ENCODE measurements around the gene ADAM17. TPM values are rescaled to one million over a fixed set of nuclear protein-coding genes. Genes with fewer than 3 reads are reported as not detected.
"Not testable (repeated sequence)": the region's sequence is repeated elsewhere in the genome, so short reads cannot be mapped to it uniquely, and the experiment has no call there.

The ADAM17 gene
- polyA plus RNA-seq, result 1 to 10 TPM; 8.1 to 9.8 TPM

DNA sequence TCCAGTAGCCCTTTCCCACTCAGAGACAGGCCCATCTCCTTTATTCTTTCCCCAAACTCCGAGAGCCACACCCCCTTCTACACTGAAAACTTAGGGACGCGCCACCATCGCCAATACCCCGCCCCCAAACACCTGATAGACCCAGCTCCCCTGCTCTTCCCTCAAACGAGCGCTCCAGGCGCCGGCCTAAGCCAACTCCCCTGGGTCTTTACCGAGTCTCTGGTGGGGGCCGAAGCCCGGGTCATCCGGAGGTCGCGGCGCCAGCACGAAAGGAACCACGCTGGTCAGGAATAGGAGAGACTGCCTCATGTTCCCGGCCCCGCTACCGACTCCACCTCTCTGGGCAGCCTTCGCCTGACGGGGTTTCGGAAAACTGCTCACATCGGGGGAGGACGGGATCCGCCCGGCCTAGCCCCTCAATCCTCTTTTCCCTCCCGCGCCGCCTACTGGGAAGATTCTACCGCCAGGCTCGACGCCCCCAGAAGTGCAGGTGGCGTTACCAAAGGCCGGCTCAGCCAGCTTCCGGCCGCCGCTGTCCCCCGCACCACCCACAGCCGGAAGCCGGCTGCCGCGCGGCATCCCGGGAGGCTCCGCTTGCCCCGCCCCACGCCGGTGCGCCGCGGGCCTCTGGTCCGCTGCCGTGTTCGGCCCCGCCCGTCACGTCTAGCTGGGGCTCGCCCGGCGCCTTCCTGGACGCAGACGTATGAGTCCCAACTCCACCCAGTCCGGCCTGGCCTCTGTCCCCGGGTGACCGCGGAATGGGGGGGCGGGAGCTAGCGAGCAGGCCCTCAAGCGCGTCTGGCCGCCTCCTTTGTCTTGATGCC is at the start of gene ADAM17:
ADAM17 (minus strand) TSS at position 534 of the 824 bp plus-strand sequence; CDS start at position 309, 225 bp downstream.
- no peaks in the 10 kb centered on the region for H3K9me3 ChIP-seq (ENCODE audit: control insufficient read depth in 2 of 2, insufficient read depth in 1 of 2, low read depth in 1 of 2, low read length in 1 of 2)
- peak within 1 kb of the TSS; percentile 98 for H3K27ac ChIP-seq (ENCODE audit: low read depth in 2 of 2, low read length in 1 of 2)
- H3K27me3 ChIP-seq (ENCODE audit: control insufficient read depth in 1 of 2, insufficient read depth in 2 of 2, low read length in 2 of 2), result no peaks in the 10 kb centered on the region
- H3K4me1 ChIP-seq (ENCODE audit: control insufficient read depth in 2 of 2, insufficient read depth in 2 of 2, low read length in 1 of 2), result peaks cover 0 to 2% of the 10 kb centered on the region in 2 donors
- 0 to 1% methylated on average over 68 to 73 of the region's 73 CpGs for WGBS, 2 donors
- no peaks in the 10 kb centered on the region for H3K36me3 ChIP-seq (ENCODE audit: control insufficient read depth in 2 of 2, insufficient read depth in 2 of 2, low read length in 1 of 2)
- H3K4me3 ChIP-seq (ENCODE audit: low read depth in 1 of 2, low read length in 2 of 2), result peak within 1 kb of the TSS; percentile 90 to 96

DNA sequence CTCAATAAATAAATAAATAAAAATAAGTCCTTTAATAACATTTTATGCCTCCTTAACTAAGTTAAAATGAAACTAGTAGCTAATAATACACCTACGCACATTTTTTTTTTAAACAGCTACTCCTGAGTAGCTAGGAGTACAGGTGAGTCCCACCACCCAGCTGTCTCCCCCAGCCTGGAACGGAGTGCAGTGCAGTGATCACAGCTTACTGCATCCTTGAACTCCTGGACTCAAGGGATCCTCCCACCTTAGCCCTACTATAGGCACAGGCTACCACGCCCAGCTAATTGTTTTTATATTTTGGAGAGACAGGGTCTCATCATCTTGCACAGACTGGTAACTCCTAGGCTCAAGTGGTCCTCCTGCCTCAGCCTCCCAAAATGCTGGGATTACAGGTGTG is 46.8 kb upstream of the ADAM17 start:
- Histone ChIP-seq H3K4me1 (ENCODE audit: control insufficient read depth in 2 of 2, insufficient read depth in 2 of 2, low read length in 1 of 2) (no peaks in the 10 kb centered on the region), H3K9me3 (ENCODE audit: control insufficient read depth in 2 of 2, insufficient read depth in 1 of 2, low read depth in 1 of 2, low read length in 1 of 2) (no peaks in the 10 kb centered on the region), H3K4me3 (ENCODE audit: low read depth in 1 of 2, low read length in 2 of 2) (no peak overlapping the region), H3K36me3 (ENCODE audit: control insufficient read depth in 2 of 2, insufficient read depth in 2 of 2, low read length in 1 of 2) (no peaks in the 10 kb centered on the region), H3K27me3 (ENCODE audit: control insufficient read depth in 1 of 2, insufficient read depth in 2 of 2, low read length in 2 of 2) (no peaks in the 10 kb centered on the region), H3K27ac (ENCODE audit: low read depth in 2 of 2, low read length in 1 of 2) (no peak overlapping the region)
- 92 to 97% methylated on average over 3 of the region's 3 CpGs for WGBS, 2 donors

- WGBS, 2 donors, result 93 to 96% methylated on average over 5 of the region's 5 CpGs
- H3K36me3 ChIP-seq (ENCODE audit: control insufficient read depth in 2 of 2, insufficient read depth in 2 of 2, low read length in 1 of 2), result no peaks in the 10 kb centered on the region
- no peak overlapping the region for H3K4me3 ChIP-seq (ENCODE audit: low read depth in 1 of 2, low read length in 2 of 2)
- no peaks in the 10 kb centered on the region for H3K9me3 ChIP-seq (ENCODE audit: control insufficient read depth in 2 of 2, insufficient read depth in 1 of 2, low read depth in 1 of 2, low read length in 1 of 2)
- no peaks in the 10 kb centered on the region for H3K4me1 ChIP-seq (ENCODE audit: control insufficient read depth in 2 of 2, insufficient read depth in 2 of 2, low read length in 1 of 2)
- no peak overlapping the region for H3K27ac ChIP-seq (ENCODE audit: low read depth in 2 of 2, low read length in 1 of 2)
- H3K27me3 ChIP-seq (ENCODE audit: control insufficient read depth in 1 of 2, insufficient read depth in 2 of 2, low read length in 2 of 2), result no peaks in the 10 kb centered on the region
Observed at GRCh38 chr2:9601397-9601796, 45.8 kb upstream of the ADAM17 start.

- H3K4me3 ChIP-seq (ENCODE audit: low read depth in 1 of 2, low read length in 2 of 2), result no peak overlapping the region
- H3K36me3 ChIP-seq (ENCODE audit: control insufficient read depth in 2 of 2, insufficient read depth in 2 of 2, low read length in 1 of 2), result no peaks in the 10 kb centered on the region
- H3K27ac ChIP-seq (ENCODE audit: low read depth in 2 of 2, low read length in 1 of 2), result no peak overlapping the region
Observed at GRCh38 chr2:9599430-9599829, 43.8 kb upstream of the ADAM17 start.

DNA sequence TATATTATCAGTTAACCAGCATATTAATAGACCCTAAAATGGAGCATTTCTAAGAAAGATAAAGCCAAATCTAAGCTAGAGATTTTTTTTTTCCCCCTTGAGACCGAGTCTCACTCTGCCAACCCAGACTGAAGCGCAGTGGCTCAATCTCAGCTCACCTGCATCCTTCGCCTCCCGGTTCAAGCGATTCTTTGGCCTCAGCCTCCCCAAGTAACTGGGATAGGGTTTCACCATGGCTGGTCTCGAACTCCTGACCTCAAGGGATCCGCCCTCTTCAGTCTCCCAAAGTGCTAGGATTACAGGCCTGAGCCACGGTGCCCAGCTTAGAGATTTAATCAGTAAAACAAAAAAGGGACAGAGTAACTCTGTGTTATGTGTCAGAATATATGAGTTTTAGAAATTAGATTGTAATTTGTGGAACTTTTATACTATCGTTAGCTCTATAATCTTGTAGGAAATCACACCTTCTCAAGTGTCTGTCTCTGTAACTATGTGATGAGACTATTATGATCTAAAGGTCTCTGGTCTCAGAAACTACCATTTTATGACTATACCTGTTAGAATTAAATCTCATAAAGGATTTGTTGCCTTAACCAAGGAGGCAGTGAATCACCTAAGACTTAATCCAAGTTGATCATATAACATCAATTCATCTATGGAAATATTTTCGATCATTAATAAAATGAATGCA is 41.1 kb upstream of the ADAM17 start:
- Histone ChIP-seq H3K9me3 (ENCODE audit: control insufficient read depth in 2 of 2, insufficient read depth in 1 of 2, low read depth in 1 of 2, low read length in 1 of 2) (no peaks in the 10 kb centered on the region), H3K27ac (ENCODE audit: low read depth in 2 of 2, low read length in 1 of 2) (no peak overlapping the region), H3K36me3 (ENCODE audit: control insufficient read depth in 2 of 2, insufficient read depth in 2 of 2, low read length in 1 of 2) (no peaks in the 10 kb centered on the region), H3K4me1 (ENCODE audit: control insufficient read depth in 2 of 2, insufficient read depth in 2 of 2, low read length in 1 of 2) (peaks cover 0 to 3% of the 10 kb centered on the region in 2 donors), H3K4me3 (ENCODE audit: low read depth in 1 of 2, low read length in 2 of 2) (no peak overlapping the region), H3K27me3 (ENCODE audit: control insufficient read depth in 1 of 2, insufficient read depth in 2 of 2, low read length in 2 of 2) (no peaks in the 10 kb centered on the region)
- WGBS, 2 donors, result 87 to 91% methylated on average over 10 of the region's 10 CpGs

More at GRCh38 chr2:9599430-9599829, 43.8 kb upstream of the ADAM17 start:
- WGBS, 2 donors, result 91 to 97% methylated on average over 1 of the region's 1 CpG
- no peaks in the 10 kb centered on the region for H3K27me3 ChIP-seq (ENCODE audit: control insufficient read depth in 1 of 2, insufficient read depth in 2 of 2, low read length in 2 of 2)
- H3K9me3 ChIP-seq (ENCODE audit: control insufficient read depth in 2 of 2, insufficient read depth in 1 of 2, low read depth in 1 of 2, low read length in 1 of 2), result no peaks in the 10 kb centered on the region
- H3K4me1 ChIP-seq (ENCODE audit: control insufficient read depth in 2 of 2, insufficient read depth in 2 of 2, low read length in 1 of 2), result no peaks in the 10 kb centered on the region

GRCh38 chr2:9595746-9596145 is 40.1 kb upstream of the ADAM17 start:
- WGBS, 2 donors, result 42 to 62% methylated on average over 2 of the region's 2 CpGs
- no peaks in the 10 kb centered on the region for H3K9me3 ChIP-seq (ENCODE audit: control insufficient read depth in 2 of 2, insufficient read depth in 1 of 2, low read depth in 1 of 2, low read length in 1 of 2)
- no peak overlapping the region for H3K4me3 ChIP-seq (ENCODE audit: low read depth in 1 of 2, low read length in 2 of 2)
- no peaks in the 10 kb centered on the region for H3K36me3 ChIP-seq (ENCODE audit: control insufficient read depth in 2 of 2, insufficient read depth in 2 of 2, low read length in 1 of 2)
- no peaks in the 10 kb centered on the region for H3K27me3 ChIP-seq (ENCODE audit: control insufficient read depth in 1 of 2, insufficient read depth in 2 of 2, low read length in 2 of 2)
- no peak overlapping the region for H3K27ac ChIP-seq (ENCODE audit: low read depth in 2 of 2, low read length in 1 of 2)
- peaks cover 0 to 3% of the 10 kb centered on the region in 2 donors for H3K4me1 ChIP-seq (ENCODE audit: control insufficient read depth in 2 of 2, insufficient read depth in 2 of 2, low read length in 1 of 2)

DNA sequence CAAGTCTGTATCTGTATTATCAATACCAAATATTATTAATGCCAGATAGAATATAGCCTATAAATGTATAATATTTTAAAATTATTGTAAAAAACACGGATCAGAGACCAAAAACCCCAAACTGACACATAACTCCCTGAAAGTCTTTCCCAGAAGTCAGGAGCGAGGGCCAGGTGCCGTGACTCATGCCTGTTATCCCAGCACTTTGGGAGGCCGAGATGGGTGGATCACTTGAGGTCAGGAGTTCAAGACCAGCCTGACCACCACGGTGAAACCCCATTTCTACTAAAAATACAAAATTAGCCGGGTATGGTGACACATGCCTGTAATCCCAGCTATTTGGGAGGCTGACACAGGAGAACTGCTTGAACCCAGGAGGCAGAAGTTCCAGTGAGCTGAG is 39.6 kb upstream of the ADAM17 start:
- not testable (repeated sequence) for H3K4me3 ChIP-seq (ENCODE audit: low read depth in 1 of 2, low read length in 2 of 2); H3K27ac ChIP-seq (ENCODE audit: low read depth in 2 of 2, low read length in 1 of 2); H3K4me1 ChIP-seq (ENCODE audit: control insufficient read depth in 2 of 2, insufficient read depth in 2 of 2, low read length in 1 of 2); H3K27me3 ChIP-seq (ENCODE audit: control insufficient read depth in 1 of 2, insufficient read depth in 2 of 2, low read length in 2 of 2); H3K36me3 ChIP-seq (ENCODE audit: control insufficient read depth in 2 of 2, insufficient read depth in 2 of 2, low read length in 1 of 2); H3K9me3 ChIP-seq (ENCODE audit: control insufficient read depth in 2 of 2, insufficient read depth in 1 of 2, low read depth in 1 of 2, low read length in 1 of 2)
- 55 to 71% methylated on average over 6 of the region's 6 CpGs for WGBS, 2 donors

DNA sequence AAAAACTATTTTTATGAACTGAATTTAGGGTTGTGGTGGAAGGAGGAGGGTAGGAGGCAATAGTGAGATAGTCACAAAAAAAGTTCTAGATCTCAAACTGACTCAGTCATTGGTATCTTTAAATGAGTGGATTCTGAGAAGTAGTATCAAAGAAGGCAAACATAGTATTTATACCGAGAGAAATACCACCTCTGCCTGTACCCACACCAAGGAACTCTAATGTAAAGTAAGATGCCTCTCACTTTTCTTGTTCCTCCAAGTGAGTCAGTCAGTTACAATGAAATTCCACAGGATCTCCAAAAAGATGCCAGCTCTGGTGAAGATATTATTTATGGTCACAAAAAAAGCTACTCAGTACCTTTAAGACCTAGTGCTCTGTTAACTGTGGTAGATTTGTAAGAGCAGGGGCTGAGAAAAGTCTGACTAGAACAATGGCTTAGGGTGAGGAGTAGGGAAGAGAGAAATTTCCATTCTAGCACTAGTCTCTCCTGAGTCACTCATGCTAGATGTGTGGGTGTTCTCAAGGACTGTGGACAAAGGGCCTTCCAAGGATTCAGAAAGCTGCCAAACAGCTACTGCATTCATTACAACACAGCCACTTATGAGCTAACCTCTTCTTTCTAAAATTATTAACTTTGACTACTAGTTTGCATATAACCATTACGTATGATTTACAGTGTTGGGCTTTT is 38.9 kb upstream of the ADAM17 start:
- Histone ChIP-seq H3K4me1 (ENCODE audit: control insufficient read depth in 2 of 2, insufficient read depth in 2 of 2, low read length in 1 of 2) (peaks cover 0 to 3% of the 10 kb centered on the region in 2 donors), H3K36me3 (ENCODE audit: control insufficient read depth in 2 of 2, insufficient read depth in 2 of 2, low read length in 1 of 2) (peaks cover 0 to 4% of the 10 kb centered on the region in 2 donors), H3K27me3 (ENCODE audit: control insufficient read depth in 1 of 2, insufficient read depth in 2 of 2, low read length in 2 of 2) (no peaks in the 10 kb centered on the region), H3K9me3 (ENCODE audit: control insufficient read depth in 2 of 2, insufficient read depth in 1 of 2, low read depth in 1 of 2, low read length in 1 of 2) (no peaks in the 10 kb centered on the region), H3K27ac (ENCODE audit: low read depth in 2 of 2, low read length in 1 of 2) (peak overlapping the region; percentile 15 to 57), H3K4me3 (ENCODE audit: low read depth in 1 of 2, low read length in 2 of 2) (no peak overlapping the region)
- 45 to 54% methylated on average over 2 of the region's 2 CpGs for WGBS, 2 donors

DNA sequence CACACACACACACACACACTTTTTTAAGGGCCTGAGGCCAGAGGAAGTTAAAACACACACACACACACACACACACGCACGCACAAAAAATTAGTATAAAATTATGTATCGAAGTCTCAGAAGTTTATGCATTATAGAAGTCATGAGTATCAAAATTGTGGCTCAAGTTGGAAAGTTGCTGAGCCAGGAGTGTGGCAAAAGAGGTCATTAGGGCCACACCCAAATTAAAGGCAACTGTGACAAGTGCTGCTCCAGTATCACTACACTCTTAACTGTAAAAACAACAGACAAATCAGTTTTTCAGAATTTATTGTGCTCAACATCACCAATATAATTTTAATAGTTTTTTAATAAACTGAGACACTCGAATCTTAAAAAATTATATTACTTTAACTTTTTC is 38.3 kb upstream of the ADAM17 start:
- Histone ChIP-seq H3K36me3 (ENCODE audit: control insufficient read depth in 2 of 2, insufficient read depth in 2 of 2, low read length in 1 of 2) (peaks cover 0 to 4% of the 10 kb centered on the region in 2 donors), H3K9me3 (ENCODE audit: control insufficient read depth in 2 of 2, insufficient read depth in 1 of 2, low read depth in 1 of 2, low read length in 1 of 2) (no peaks in the 10 kb centered on the region), H3K27ac (ENCODE audit: low read depth in 2 of 2, low read length in 1 of 2) (no peak overlapping the region), H3K4me3 (ENCODE audit: low read depth in 1 of 2, low read length in 2 of 2) (no peak overlapping the region), H3K27me3 (ENCODE audit: control insufficient read depth in 1 of 2, insufficient read depth in 2 of 2, low read length in 2 of 2) (no peaks in the 10 kb centered on the region), H3K4me1 (ENCODE audit: control insufficient read depth in 2 of 2, insufficient read depth in 2 of 2, low read length in 1 of 2) (peaks cover 0 to 3% of the 10 kb centered on the region in 2 donors)
- WGBS, 2 donors, result 85 to 91% methylated on average over 4 of the region's 4 CpGs

Measured in esophagus (tissue), 2 donors.